Muscle layer of duodenum (tissue), 2 donors: ENCODE measurements around the gene SPTA1.
"Not testable (repeated sequence)": the region's sequence is repeated elsewhere in the genome, so short reads cannot be mapped to it uniquely, and the experiment has no call there.

Experiments
- H3K27ac ChIP-seq: one replicate; pipeline ENCODE4 v1.7.0; 2013; ENCODE audit warnings: mild to moderate bottlenecking, low read length
- H3K27me3 ChIP-seq: one replicate; pipeline ENCODE4 v1.7.0; 2013; ENCODE audit warnings: low read depth, mild to moderate bottlenecking, control low read depth, low read length
- H3K36me3 ChIP-seq, 2 donors: one replicate each; pipeline ENCODE4 v1.7.0; 2013; ENCODE audit warnings: low read length in 2 of 2, control low read depth in 1 of 2, mild to moderate bottlenecking in 1 of 2; ENCODE audit not compliant: insufficient read depth in 2 of 2, control insufficient read depth in 1 of 2
- H3K4me1 ChIP-seq, 2 donors: one replicate each; pipeline ENCODE4 v1.7.0; 2013; ENCODE audit warnings: low read length in 2 of 2, mild to moderate bottlenecking in 2 of 2, control low read depth in 1 of 2, moderate library complexity in 1 of 2; ENCODE audit not compliant: insufficient read depth in 2 of 2, control insufficient read depth in 1 of 2
- H3K4me3 ChIP-seq, 2 donors: one replicate each; pipeline ENCODE4 v1.7.0; 2013; ENCODE audit warnings: low read length in 2 of 2, low read depth in 1 of 2, mild to moderate bottlenecking in 1 of 2
- H3K9me3 ChIP-seq, 2 donors: one replicate each; pipeline ENCODE4 v1.7.0; 2013; ENCODE audit warnings: low read length in 2 of 2, control low read depth in 1 of 2, mild to moderate bottlenecking in 1 of 2; ENCODE audit not compliant: control insufficient read depth in 1 of 2
- donor health status: healthy.

Gene SPTA1

DNA sequence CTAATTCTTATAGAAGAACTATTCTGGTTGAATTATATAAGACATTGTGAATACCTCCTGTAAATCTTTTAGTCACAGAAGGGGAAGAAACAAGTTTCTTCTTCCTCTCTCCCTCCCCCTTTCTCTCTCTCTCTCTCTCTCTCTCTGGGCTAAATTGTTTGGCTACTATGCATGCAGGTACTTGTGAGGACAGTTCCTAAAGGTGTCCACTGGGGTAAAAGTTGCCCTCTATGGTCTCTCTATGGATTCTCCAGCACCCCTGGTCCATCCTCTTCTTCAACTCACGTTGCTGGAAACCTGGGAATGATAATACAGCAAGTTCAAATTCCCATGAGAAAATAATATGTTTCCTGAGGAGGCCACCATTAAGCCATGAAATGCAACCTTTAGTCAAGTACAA lies 28.2 kb upstream of the SPTA1 start:
- Histone ChIP-seq H3K4me1 (no peaks in the 10 kb centered on the region), H3K9me3 (peaks cover 0 to 3% of the 10 kb centered on the region in 2 donors), H3K36me3 (no peaks in the 10 kb centered on the region), H3K27ac (no peak overlapping the region), H3K27me3 (no peaks in the 10 kb centered on the region), H3K4me3 (no peak overlapping the region)

DNA sequence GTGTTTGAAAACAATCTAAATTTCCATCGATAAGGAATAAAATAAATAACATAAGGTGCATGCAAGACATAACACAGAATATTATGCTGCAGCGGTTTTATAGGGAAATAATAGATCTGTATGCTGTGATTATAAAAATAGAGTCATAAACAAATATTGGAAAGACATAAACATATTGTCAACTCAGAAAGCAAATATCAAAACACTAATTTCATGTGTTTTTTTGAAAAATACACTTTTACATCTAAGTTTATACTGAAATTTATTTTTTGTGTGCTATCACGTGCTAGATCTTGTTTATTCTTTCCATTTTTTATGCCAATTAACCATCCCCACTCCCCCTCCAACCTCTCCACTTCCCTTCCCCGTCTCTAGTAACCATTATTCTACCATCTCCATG lies 24.6 kb upstream of the SPTA1 start:
- Histone ChIP-seq H3K9me3 (no peaks in the 10 kb centered on the region), H3K4me3 (no peak overlapping the region), H3K4me1 (no peaks in the 10 kb centered on the region), H3K27me3 (no peaks in the 10 kb centered on the region), H3K36me3 (no peaks in the 10 kb centered on the region), H3K27ac (no peak overlapping the region)

DNA sequence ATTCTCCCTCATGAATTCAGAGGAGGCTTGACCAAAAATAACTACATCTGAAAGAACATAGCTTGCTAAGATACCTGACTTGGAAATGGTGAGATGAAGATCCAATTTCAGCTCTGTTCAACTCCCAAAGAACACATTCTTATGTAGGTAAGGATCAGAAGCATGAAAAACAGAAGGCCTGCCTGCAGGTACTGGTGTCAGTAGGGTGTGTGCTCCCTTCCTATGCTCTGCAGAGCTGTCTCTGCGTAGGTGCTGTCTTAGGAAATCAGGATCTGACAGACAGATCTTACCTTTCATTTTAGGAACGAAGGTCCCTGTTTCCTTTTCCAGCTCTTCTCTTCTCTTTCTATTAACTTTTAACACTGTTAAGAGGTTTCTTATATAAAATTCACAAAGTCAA lies 19.6 kb upstream of the SPTA1 start:
- H3K4me3 ChIP-seq, result no peak overlapping the region

DNA sequence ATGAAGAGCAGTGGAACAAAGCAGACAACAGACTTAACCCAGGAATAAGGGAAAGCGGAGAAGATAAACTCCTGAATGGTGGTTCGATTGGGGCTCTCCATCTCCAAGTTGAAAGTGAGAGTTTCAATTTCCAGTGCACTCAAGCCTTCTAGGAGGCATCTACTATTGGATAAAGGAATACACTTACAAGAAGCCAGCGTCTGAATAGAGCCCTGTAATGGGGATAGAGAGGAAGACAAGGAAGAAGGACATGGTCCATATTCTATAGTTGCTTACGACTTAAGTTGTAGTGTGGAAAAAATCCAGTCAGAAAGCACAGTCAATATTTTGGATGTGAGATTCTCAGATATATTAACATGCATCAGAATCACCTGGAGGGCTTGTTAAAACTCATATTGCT lies 14.0 kb upstream of the SPTA1 start, which contains the start of gene OR6K2:
TSS of gene OR6K2 (minus strand) at position 101 of the 400 bp plus-strand sequence. CDS start at position 101, 0 bp downstream.
- Histone ChIP-seq H3K9me3 (no peaks in the 10 kb centered on the region), H3K4me1 (no peaks in the 10 kb centered on the region), H3K27ac (no peak within 1 kb of the TSS), H3K4me3 (no peak within 1 kb of the TSS), H3K27me3 (no peaks in the 10 kb centered on the region), H3K36me3 (no peaks in the 10 kb centered on the region)

More for the DNA sequence above, 19.6 kb upstream of the SPTA1 start:
- Histone ChIP-seq H3K27me3 (no peaks in the 10 kb centered on the region), H3K4me1 (no peaks in the 10 kb centered on the region), H3K9me3 (no peaks in the 10 kb centered on the region), H3K27ac (no peak overlapping the region), H3K36me3 (no peaks in the 10 kb centered on the region)

DNA sequence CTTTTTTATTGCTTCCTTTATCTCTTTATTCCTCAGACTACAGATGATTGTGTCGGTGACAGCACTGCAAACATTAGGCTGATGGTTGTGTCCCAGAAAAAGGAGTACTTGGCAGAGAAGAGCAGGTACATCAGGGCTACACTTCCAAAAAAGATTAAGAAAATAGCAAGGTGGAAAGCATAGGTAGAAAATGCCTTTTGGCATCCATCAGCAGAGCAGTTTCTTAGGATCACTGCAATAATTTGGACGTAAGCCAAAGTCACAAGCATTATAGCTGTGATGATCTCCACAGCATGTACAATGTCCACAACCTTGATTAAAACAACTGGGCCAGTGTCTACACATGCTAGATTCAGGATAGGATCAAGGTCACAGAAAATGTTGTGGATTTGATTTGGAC lies 8.1 kb upstream of the SPTA1 start:
- no peaks in the 10 kb centered on the region for H3K4me1 ChIP-seq
- H3K9me3 ChIP-seq, result no peaks in the 10 kb centered on the region
- no peaks in the 10 kb centered on the region for H3K36me3 ChIP-seq
- no peak overlapping the region for H3K4me3 ChIP-seq
- H3K27me3 ChIP-seq, result no peaks in the 10 kb centered on the region
- H3K27ac ChIP-seq, result no peak overlapping the region

DNA sequence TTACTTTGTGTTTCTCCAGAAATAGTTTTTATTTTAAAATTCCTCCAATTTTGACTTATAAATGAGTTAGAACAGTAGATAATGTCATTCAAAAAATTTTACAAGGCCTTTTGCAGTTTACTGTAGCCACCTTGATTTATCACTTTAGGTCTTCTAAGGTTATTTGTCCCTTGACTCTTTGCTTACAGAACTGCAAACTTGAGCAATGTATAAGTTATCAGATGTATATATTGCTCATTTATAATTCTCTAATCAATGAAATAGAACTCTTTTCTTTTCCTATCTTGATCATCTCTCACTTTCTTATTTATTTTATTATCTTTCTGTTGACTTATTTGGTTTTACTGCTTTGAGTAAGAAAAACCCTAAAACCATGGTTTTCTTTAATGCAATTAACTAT lies 5.8 kb upstream of the SPTA1 start:
- Histone ChIP-seq H3K9me3 (no peaks in the 10 kb centered on the region), H3K27me3 (no peaks in the 10 kb centered on the region), H3K36me3 (no peaks in the 10 kb centered on the region), H3K4me3 (no peak overlapping the region), H3K27ac (no peak overlapping the region), H3K4me1 (no peaks in the 10 kb centered on the region)

DNA sequence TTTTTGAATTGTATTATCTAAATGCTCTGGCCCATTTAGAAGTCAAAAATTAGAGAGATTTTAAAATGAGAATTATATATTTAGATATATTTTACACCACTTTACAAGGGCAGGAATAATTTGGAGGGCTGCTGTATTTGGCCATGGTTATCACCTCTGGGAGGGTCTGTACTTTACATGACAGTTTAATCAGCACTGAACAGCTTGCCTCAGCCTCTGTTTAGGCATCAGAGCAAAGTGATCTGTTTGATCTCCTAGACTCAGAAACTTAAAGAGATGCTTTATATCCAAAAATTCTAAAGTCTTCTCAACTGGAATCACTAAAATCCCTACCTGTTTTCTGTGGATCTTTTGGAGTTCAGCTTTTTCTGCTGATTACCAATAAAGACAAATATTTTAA lies 5.4 kb upstream of the SPTA1 start:
- H3K4me1 ChIP-seq, result no peaks in the 10 kb centered on the region
- no peaks in the 10 kb centered on the region for H3K27me3 ChIP-seq
- H3K27ac ChIP-seq, result no peak overlapping the region
- H3K4me3 ChIP-seq, result no peak overlapping the region
- no peaks in the 10 kb centered on the region for H3K9me3 ChIP-seq
- H3K36me3 ChIP-seq, result no peaks in the 10 kb centered on the region

DNA sequence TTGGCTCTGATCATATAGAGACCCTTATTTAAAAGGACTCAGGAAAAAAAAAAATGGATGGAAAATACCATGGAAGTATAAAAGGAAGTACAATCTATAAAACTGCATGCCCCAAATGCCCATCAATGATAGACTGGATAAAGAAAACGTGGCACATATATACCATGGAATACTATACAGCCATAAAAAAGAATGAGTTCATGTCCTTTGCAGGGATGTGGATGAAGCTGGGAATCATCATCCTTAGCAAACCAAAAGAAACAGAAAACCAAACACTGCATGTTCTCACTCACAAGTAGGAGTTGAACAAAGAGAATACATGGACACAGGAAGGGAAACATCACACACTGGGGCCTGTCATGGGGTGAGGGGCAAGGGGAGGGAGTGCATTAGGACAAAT lies 4.6 kb upstream of the SPTA1 start:
- H3K27me3 ChIP-seq, H3K9me3 ChIP-seq, H3K27ac ChIP-seq, H3K4me1 ChIP-seq, H3K4me3 ChIP-seq, H3K36me3 ChIP-seq: not testable (repeated sequence)

DNA sequence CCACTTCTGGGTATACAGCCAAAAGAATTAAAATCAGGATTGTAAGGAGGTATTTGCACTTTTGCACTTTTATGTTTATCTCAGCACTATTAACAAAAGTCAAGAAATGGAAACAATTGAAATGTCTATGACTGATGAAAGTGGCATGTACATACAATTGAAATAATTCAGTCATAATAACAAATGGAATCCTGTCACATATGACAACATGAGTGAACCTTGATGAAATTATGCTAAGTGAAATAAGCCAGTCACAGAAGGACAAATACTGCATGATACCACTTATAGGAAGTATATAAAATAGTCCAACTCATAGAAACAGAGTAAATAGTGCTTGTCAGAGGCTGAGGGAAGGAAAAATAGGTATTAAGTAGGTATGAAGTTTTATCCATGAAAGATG lies 3.4 kb upstream of the SPTA1 start:
- Histone ChIP-seq H3K9me3 (no peaks in the 10 kb centered on the region), H3K4me3 (no peak overlapping the region), H3K27ac (no peak overlapping the region), H3K36me3 (no peaks in the 10 kb centered on the region), H3K27me3 (no peaks in the 10 kb centered on the region), H3K4me1 (no peaks in the 10 kb centered on the region)

DNA sequence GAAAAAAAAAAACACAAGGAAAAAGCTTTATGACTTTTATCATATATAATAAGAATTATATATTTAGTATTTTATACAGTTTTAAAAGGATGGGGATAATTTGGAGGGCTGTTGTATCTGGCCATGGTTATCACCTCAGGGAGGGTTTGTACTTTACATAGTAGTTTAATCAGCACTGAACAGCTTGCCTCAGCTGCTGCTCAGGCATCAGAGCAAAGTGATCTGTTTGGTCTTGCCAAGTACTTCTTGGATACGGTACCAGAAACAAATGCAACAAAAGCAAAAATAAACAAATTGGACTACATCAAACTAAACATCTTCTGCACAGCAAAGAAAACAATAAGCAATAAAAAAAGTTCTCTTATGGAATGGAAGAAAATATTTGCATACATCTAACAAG lies 2.6 kb upstream of the SPTA1 start:
- H3K27me3 ChIP-seq, result no peaks in the 10 kb centered on the region
- H3K36me3 ChIP-seq, result no peaks in the 10 kb centered on the region
- H3K9me3 ChIP-seq, result no peaks in the 10 kb centered on the region
- H3K4me3 ChIP-seq, result no peak overlapping the region
- no peak overlapping the region for H3K27ac ChIP-seq
- no peaks in the 10 kb centered on the region for H3K4me1 ChIP-seq

DNA sequence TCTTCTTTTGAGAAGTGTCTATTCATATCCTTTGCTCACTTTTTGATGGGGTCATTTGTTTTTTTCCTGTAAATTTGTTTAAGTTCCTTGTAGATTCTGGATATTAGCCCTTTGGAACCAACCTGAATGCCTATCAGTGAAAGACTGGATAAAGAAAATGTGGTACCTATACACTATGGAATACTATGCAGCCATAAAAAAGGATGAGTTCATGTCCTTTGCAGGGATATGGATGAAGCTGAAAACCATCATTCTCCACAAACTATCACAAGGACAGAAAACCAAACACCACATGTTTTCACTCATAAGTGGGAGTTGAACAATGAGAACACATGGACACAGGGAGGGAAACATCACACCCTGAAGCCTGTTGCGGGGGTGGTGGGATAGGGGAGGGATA lies 1.8 kb upstream of the SPTA1 start:
- not testable (repeated sequence) for H3K27ac ChIP-seq, H3K4me1 ChIP-seq, H3K9me3 ChIP-seq, H3K4me3 ChIP-seq, H3K36me3 ChIP-seq, H3K27me3 ChIP-seq

DNA sequence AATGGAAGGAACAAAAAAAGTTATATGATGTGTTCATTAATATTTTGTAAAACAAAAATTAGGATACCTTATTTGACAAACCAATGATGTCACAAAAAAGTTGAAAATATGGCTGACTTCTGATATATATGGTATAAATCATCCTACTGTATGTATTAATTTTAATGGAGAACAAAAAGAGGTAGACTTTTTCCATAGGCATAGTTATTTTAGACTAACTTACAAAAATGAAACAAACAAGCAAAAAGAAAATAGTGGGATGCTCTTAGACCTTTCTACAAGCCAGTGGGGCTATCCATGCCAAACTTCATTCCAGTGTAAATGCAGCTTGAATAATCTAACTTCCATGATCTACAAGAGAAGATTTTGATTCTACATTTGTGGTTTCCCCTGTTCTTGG lies 522 bp upstream of the SPTA1 start:
- Histone ChIP-seq H3K27me3 (no peaks in the 10 kb centered on the region), H3K27ac (no peak overlapping the region), H3K9me3 (no peaks in the 10 kb centered on the region), H3K4me3 (no peak overlapping the region), H3K4me1 (no peaks in the 10 kb centered on the region), H3K36me3 (no peaks in the 10 kb centered on the region)
